HG03280 (cell line): ENCODE results near the gene ACYP1.
"Not testable (repeated sequence)": the region's sequence is repeated elsewhere in the genome, so short reads cannot be mapped to it uniquely, and the experiment has no call there.

Source experiments
- ATAC-seq: cut with Tn5 transposase; IDR thresholded peaks from one replicate; pipeline ENCODE4 v1.9.1; 2021; ENCODE audit warnings: mild to moderate bottlenecking, moderate library complexity; ENCODE audit not compliant: unreplicated experiment

Gene ACYP1

DNA sequence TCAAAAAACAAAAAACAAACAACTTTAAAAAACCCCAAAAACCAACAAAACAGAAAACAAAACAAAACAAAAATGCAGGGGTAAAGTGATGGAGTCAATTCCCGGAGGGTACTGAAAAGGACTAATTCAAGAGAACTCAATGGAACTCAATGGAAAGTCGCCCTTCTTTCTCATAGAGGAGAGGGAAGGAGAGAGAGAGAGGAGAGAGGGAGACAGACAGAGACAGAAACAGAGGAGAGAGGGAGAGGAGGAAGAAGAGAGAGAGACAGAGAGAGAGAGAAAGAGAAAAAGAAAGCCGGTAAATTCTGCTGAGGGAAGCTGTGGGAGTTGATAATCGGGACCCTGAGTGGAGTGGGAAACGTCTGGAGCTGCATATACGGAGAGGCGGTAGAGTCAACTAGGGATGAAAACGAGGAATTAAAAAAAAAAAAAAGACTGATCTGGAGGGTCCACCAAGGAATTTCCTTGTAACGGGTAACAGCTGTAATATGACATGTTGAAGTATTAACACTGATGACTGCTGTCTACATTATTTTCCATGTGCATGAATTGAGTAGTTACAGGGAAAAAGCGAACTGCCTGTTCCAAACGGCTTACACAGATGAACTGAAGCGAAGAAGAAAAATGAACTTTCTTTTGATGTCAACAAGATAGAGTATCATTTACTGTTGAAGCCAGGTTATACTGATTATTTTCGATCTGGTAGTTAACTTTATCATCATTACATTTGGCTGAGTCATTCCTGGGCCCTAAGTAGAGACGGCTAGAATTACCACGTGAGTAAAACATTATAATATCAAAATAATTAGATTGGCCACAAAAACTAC is 4.7 kb upstream of the ACYP1 start:
- ATAC-seq, result no peak

DNA sequence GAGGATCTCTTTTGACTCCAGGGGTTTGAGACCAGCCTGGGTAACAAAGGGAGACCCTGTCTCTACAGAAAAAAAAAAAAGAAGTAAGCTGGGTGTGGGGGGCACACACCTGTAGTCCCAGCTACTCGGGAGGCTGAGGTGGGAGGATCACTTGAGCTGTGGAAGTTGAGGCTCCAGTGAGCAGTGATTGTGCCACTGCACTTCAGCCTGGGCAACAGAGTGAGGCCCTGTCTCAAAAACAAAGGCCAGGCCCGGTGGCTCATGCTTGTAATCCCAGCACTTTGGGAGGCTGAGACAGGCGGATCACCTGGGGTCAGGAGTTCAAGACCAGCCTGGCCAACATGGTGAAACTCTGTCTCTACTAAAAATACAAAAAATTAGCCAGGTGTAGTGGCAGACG is 3.9 kb upstream of the ACYP1 start:
- ATAC-seq, result not testable (repeated sequence)

DNA sequence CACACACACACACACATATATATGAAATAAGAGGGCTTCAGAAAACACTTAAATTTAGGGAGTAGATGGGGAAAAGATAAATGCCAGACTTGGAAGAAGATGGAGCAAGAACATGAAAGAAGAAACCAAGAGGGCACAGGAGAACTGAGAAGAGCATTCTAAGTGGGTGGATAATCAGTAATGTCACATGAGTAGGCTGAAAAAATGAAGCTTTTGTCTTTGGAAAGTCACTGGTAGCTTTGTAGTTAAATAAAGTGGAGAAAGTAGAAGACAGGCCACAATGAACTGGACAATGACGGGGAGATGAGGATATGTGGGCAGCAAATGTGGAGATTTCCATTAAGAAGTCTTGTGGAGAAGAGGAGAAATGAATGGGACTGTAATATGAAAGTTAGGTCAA is 3.4 kb upstream of the ACYP1 start:
- no peak for ATAC-seq

DNA sequence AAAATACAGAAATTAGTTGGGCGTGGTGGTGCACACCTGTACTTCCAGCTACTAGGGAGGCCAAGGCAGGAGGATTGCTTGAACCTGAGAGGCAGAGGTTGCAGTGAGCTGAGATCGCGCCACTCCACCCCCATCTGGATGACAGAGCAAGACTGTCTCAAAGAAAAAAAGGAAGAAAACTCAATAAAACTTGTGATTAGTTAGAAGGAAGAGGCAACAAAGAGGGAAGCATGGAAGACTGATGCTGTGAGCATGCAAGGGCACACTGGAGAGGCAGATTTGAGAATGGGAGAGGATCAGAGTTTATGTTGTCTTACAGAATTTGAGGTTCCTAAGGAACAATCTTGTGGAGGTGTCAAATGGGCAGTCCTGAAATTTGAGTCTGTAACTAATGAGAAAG is 2.9 kb upstream of the ACYP1 start:
- ATAC-seq, result no peak

DNA sequence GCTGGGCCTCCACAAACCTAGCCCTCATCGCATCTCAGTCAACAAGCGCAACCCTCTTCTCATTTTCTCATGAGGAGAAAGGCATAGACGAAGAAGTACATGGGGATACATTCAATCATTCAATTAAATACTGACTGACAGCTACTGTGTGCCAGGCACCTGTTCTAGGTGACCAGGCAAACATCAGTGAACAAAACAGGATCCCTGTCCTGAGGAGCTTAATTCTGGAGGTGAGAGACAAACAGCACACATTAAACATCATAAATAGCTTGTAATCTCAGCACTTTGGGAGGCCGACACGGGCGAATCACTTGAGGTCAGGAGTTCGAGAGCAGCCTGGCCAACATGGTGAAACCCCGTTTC is 362 bp upstream of the ACYP1 start:
- ATAC-seq, result no peak

DNA sequence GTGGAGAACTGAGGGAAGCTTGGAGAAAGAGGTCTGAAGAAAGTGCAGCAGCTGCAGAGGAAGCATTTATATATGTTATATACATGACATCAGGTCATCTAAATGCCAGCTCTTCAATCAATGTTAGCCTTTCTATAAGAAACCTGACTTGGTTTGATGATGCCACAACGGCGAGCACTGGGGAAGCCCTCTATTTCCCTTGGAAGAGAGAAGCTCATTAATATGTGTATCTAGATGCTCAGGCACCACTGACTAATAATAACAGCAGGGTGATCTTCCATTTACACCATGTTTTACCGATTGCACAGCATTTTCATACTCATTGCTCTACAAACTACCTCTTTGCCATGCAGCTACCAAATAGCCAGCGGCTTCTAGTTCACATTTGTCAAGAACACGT is 811 bp downstream of the ACYP1 start:
- no peak for ATAC-seq

DNA sequence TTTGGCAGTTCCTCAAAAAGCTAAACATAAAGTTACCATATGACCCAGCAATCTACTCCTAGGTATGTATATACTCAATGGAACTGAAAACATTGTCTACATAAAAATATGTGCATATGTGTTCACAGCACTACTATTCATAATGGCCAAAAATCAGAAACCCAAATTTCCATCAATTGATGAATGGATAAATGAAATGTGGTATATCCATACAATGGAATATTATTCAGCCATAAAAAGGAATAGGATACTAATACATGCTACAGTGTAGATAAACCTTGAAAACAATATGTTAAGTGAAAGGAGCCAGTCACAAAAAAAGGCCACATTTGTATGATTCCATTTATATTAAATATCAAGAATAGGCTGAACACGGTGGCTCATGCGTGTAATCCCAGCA is 3.4 kb downstream of the ACYP1 start:
- ATAC-seq, result no peak

DNA sequence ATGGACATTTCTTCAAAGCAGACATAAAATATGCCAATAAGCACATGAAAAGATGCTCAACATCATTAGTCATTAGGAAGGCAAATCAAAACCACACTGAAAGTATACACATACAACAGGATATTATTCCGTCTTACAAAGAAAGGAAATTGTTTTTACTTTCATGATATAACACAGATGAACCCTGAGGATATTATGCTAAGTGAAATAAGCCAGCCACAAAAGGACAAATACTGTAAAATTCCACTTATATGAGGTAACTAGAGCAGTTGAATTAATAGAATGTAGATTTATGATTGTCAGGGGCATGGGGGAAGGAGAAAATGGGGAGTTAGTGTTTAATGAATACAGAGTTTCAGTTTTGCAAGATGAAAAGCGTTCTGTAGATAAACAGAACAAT is 4.2 kb downstream of the ACYP1 start:
- ATAC-seq, result no peak

DNA sequence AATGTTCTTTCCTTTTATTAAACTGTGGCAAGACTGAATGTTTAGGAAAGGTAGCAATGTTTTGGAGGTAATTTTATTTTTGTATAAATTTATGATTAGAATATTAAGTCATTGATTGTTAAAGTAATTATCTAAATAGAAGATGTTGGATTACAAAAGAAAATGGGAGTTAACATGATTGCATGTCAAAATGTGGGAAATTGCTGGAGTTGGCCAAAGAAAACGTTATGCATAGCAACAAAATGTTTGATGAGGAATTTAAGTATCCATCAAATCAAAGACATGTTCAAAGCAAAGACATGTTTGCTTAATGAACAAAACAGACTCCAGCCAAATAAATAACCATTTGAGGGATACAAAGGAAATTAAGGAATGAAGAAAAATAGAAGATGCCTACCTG is 9.4 kb downstream of the ACYP1 start:
- no peak for ATAC-seq

DNA sequence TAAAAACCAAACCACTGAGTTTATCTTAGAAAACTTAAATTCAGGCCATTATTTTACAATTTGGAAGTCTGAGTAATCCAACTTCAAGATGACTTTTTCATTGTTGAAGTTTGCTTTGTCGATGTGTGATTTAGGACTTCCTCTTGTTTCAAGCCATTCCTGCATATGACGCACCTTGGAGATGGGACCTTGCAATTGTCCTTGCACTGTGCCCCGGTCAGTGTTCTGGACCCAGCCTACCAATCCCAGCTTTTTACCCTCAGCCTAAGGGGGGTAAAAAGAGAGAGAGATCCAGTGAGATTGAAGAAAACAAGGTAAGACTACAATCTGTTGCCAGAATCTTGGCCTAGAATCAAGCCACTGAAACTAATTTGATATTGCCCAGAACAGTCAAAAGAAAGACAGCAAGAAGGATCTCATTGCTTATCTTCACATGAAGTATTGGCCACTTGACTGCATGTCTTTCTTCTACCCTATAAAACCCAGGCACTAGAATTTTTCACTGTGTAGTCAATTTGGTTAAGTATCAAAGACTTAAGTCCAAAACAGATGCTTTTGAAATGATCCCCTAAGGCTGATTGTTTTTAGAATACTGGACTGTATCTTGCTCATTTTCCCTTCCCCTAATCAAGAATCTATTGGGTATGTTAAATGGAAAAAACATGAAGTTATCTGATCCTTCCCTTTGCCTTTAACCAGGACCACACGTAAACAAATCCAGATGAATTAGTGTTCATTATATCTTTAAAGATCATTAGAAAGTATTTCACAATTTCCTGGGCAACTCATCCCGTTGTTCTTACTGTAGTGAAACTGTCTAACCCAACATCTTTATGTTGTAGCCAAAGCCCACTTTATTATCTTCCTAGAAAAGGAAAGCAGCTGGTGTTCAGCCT is 10.2 kb downstream of the ACYP1 start:
- no peak for ATAC-seq

DNA sequence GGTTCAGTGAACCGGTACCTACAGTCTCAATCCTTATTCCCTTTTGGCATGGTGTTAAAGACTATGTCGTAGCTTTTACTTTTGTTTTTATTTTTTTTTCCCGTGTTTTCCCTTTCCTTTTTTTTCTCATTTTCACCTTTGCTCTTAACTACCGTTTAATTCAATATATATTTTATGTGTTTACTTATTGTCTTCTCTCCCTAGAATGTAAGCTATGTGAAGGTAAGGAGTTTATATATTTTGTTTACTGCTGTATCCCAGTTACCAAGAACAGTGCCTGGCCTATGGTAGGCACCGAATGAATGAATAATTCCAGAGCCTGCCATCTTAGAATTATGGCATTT is 12.3 kb downstream of the ACYP1 start:
- no peak for ATAC-seq

DNA sequence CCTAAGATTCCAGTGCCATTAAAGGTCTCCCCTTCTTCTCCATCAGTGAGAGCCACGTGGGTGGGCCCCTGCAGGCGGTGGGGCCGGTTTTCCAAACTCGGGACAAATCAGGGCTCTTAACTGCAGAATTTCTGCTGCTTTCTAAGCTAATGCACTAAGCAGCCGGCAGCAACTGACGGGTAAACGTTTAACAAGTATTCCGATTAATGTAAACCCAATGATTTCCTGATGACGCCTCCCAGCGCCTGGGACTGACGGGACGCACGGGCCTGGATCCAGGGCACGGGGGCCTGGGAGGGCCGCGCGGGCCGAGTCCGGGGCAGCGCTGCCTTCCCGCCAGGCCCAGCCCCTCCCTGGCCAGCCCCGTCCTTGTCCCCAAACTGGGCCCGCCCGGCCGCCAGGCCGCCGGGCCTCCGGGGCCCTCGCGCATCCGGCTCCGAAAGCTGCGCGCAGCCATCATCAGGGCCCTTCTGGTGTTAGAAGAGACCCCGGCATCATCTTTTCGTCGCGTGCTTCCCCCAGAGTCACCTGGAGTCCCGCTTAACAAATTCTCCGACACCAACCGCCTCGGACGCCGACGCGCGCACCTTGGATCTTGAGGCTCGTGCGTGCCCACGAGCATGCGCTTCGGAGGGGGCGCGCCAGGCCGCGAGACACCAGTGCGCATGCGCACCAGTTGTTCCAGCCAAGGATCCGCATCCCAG is 12.8 kb downstream of the ACYP1 start, which contains the start of gene MLH3:
Gene MLH3 (minus strand): TSS at position 616 of the 704 bp plus-strand sequence. CDS start 1,812 bp downstream, outside the sequence.
- peak; percentile 69 for ATAC-seq

DNA sequence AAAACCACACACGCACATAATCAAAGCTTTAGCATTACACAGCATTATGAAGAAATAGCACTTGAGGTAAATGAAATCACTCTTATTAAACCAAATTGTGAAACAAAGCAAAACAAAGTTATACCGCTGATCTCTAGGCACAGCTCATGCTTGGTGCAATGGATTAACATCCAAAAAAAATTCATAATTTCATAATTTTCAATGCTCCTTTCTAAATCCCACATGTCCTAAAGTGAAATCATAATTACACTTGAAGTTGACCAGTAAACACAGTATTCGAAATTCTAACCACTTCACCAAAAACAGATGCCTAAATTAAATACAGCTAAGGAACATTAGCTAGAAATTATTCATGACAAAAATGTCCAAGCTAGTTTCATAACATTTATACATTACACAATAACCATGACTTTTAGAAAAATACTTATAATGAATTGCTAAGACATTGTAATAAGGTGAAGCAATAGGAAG is 14.1 kb downstream of the ACYP1 start:
- ATAC-seq, result no peak

DNA sequence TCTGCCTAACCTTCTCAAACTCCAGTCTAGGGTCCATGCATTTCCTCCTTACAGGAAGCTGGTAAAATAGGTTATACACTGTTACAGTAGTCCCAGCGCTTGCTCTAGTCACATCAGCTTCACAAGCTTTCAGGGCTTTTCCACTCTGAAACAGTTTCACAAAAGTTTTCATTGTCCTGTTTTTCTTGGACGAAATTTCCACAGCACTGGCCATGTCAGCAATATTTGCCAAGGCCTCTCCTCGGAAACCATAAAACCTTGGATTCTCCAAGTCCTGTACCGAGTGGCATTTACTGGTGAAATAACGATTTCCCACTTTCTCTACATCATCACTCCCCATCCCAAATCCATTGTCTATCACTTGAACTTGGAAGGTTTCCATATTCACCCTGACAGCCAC is 14.7 kb downstream of the ACYP1 start:
- no peak for ATAC-seq

DNA sequence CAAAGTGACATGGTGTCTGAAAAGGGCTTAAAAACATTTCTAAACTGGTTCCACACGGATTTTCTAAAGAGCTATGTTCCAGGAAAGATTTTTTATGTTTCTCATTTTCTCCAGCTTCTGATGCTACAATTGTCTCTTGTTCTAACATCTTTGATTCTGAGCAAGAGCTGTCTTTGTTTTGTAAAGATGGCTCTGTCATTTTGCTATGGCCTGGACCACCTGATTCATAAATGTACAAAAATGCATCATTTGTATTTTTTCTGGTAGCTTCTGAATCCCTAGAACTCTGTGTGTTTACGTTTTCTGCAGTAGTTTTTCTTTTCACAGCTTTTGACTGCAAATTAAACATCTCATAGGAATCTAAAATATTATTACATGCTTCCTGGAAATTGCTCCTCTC is 15.7 kb downstream of the ACYP1 start:
- ATAC-seq, result no peak

DNA sequence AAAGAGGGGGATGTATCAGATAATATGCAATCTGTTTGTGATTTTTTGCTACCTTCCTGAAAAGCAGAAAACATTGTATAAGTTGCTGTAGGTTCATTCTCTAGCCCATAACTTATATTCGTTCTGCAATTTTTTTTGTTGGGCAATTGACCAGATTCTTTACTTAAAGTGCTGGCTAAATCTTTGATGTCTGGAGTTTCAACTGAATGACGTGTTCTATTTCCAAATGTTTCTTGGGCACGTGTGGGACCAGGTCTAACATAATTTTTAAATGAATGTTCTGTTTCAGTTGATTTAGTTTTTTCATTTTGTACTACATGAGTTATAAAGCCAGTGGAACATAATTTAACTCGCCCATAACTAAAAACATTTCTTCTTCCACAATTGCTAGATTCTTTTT is 16.3 kb downstream of the ACYP1 start:
- ATAC-seq, result no peak

DNA sequence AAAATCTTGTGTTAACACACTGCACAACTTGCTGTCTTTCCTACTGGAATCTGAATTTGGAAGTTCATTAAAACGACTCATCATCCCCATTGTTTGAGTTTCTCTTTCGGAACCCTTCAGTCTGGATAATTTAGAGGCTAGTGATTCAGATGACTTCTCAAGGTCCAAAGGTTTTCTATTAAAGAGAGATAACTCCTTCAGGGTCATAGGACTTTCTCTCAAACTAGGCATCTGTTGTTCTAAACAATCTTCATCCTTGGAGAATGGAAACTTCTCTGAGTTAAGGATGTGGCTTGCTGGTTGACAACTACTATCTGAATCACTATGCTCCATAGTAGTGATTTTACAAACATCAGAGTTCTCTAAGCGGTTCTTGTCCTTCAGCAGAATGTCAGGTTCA is 16.9 kb downstream of the ACYP1 start:
- no peak for ATAC-seq

DNA sequence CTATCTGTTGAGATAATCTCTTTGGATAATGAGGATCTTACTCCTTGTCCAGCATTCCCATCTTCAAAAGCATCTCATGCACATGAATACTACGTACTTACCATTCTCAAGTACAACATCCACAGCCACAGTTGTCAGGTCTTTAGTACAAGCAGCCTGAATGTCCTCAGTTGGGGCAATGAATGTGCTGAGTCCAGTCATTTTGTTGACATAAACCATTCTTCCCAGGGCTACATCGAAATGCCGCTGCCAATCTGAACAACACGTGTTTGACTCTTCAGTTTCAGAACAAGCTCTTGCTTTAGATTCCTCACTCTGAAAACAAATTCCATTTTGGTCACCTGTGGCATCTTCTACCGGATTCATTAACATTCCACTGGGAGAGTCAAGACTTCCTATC is 17.5 kb downstream of the ACYP1 start:
- ATAC-seq, result no peak

DNA sequence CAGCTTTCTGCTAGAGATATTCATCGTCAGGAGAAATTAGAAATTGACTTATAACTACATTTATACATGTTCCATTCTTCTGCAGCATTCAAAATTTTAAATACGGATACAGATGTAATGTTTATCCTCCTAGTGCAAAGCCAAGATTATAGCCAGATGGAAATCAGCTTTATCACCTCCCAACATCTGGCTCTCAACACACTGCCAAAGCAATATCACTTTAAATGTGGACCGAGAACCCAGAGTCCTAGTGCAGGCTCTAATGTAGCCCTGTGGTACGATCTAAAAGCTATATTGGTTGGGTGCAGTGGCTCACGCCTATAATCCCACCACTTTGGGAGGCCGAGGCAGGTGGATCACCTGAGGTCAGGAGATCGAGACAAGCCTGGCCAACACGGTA is 19.1 kb downstream of the ACYP1 start:
- ATAC-seq, result no peak

DNA sequence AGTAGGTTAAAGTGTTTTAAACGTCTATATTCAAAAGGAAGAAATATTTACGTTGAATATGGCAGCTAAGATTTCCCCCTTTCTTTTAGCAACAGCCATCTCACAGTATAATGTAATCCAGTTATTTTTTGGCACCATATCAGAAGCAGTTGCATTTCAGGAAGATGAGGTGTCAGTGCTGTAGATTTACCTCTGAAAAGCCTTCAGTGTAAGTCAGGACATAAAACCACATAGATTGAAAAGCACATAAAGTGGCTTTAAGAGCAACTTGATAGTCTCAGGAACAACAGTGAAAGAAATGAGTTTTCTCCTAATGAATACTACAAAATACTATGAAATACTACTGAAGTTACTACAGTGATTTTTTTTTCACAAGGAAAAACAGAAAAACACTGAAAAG is 19.5 kb downstream of the ACYP1 start:
- no peak for ATAC-seq

DNA sequence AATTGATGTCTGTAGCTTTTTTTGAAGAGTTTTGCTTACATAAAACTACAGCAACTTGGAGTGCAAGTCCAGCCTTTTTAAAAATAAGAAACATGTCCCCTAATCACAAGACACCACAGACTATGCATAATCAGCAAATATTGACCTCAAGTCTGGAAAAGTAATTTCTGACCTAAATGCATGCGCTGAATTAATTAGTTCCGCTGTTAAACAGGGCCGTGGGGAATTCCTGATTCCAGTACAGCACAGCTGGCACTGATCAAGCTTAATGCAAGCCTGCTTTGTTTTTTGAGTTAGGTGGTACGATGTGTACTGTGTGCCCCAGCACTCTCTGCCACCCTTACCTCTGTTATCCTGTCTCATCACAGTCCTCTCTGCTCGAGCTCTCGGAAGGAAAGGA is 21.8 kb downstream of the ACYP1 start:
- ATAC-seq, result no peak

DNA sequence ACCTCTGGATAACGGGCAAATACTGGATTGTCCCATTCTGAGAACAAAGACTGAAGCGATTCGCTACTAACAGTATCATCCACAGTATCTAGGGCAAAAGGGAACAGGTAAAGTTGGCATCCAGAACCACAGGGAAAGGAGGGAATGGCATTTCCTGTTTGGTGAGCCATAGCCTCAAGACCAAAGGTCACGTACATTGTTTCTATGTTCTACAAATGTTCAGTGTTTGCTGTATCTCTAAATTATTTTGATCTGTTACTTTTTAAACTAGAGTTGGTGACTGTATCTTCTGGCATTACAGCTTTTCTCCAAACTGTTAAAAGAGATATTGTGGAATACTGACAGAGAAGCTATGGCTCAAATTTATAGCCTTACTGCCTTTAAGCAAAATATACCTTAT is 22.2 kb downstream of the ACYP1 start:
- ATAC-seq, result no peak
